ENCODE measurements around the gene S1PR2.
A peak's percentile ranks its signal among the peaks of the same experiment; 100 is the strongest.

The S1PR2 gene

DNA sequence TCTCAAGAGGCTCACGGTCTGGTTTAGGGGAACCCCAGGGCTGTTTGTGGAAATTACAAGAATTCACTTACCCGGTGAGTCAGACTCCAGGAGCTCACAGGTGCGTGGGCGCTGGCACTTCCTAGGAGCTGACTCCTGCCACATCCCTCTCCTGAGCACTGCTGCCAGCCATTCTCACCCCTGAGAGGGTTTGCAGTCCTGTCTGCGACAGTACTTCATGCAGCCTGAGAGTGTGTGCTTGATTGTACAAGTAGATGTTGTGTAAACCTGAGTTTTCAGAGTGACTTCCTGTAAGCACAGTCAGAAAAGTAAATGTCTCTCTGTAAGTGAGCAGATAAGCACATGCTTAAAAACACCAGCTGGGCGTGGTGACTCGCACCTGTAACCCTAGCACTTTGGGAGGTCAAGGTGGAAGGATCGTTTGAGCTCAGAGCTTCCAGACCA lies 29.0 kb upstream of the S1PR2 start:
- H3K4me1 Mint-ChIP-seq (ENCODE audit: low read depth): peaks cover 14% of the 10 kb centered on the region
- H3K36me3 Mint-ChIP-seq (ENCODE audit: low read depth): peaks cover 31% of the 10 kb centered on the region
- peak overlapping the region; percentile 38 for H3K4me3 Mint-ChIP-seq
- no peaks in the 10 kb centered on the region for H3K9me3 Mint-ChIP-seq
- peak; percentile 83 for DNase-seq (ENCODE audit: low spot score)
- H3K27ac Mint-ChIP-seq: peak overlapping the region; percentile 55
- H3K27me3 Mint-ChIP-seq (ENCODE audit: low read depth): no peaks in the 10 kb centered on the region

GRCh38 chr19:10259162-10259905 lies 28.2 kb upstream of the S1PR2 start:
- H3K27me3 Mint-ChIP-seq (ENCODE audit: low read depth): no peaks in the 10 kb centered on the region
- H3K36me3 Mint-ChIP-seq (ENCODE audit: low read depth): peaks cover 35% of the 10 kb centered on the region
- peaks cover 14% of the 10 kb centered on the region for H3K4me1 Mint-ChIP-seq (ENCODE audit: low read depth)
- H3K27ac Mint-ChIP-seq: peak overlapping the region; percentile 68
- DNase-seq (ENCODE audit: low spot score): peak; percentile 91
- no peak overlapping the region for H3K4me3 Mint-ChIP-seq
- no peaks in the 10 kb centered on the region for H3K9me3 Mint-ChIP-seq

GRCh38 chr19:10258080-10258710 lies 27.1 kb upstream of the S1PR2 start:
- H3K4me1 Mint-ChIP-seq (ENCODE audit: low read depth): peaks cover 15% of the 10 kb centered on the region
- peaks cover 39% of the 10 kb centered on the region for H3K36me3 Mint-ChIP-seq (ENCODE audit: low read depth)
- no peaks in the 10 kb centered on the region for H3K9me3 Mint-ChIP-seq
- H3K27ac Mint-ChIP-seq: no peak overlapping the region
- DNase-seq (ENCODE audit: low spot score): no peak
- H3K4me3 Mint-ChIP-seq: no peak overlapping the region
- H3K27me3 Mint-ChIP-seq (ENCODE audit: low read depth): no peaks in the 10 kb centered on the region

- peaks cover 21% of the 10 kb centered on the region for H3K4me1 Mint-ChIP-seq (ENCODE audit: low read depth)
- no peak overlapping the region for H3K4me3 Mint-ChIP-seq
- no peaks in the 10 kb centered on the region for H3K9me3 Mint-ChIP-seq
- no peak for DNase-seq (ENCODE audit: low spot score)
- no peak overlapping the region for H3K27ac Mint-ChIP-seq
- H3K27me3 Mint-ChIP-seq (ENCODE audit: low read depth): no peaks in the 10 kb centered on the region
- peaks cover 39% of the 10 kb centered on the region for H3K36me3 Mint-ChIP-seq (ENCODE audit: low read depth)
These were observed 26.0 kb upstream of the S1PR2 start for GRCh38 chr19:10256970-10257615.

DNA sequence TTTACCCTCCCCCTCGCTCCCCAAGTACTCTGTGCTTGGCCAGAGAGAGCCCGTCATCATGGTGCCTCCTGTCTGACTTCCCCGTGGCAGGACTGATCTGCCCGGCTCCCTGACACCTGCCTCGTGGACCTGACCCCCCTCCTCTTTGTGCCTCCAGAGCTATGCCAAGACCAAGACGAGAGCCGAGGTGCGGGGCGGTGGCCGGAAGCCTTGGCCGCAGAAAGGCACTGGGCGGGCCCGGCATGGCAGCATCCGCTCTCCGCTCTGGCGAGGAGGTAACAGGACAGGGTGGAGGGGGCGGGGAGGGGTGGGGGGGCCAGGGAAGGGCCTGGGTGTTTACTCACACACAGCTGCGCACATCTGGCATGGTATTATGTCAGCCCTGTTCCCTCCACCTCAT lies 25.4 kb upstream of the S1PR2 start:
- Mint-ChIP-seq H3K27ac (no peak overlapping the region), H3K27me3 (ENCODE audit: low read depth) (no peaks in the 10 kb centered on the region), H3K9me3 (no peaks in the 10 kb centered on the region), H3K36me3 (ENCODE audit: low read depth) (peaks cover 42% of the 10 kb centered on the region), H3K4me3 (no peak overlapping the region), H3K4me1 (ENCODE audit: low read depth) (peaks cover 19% of the 10 kb centered on the region)
- DNase-seq (ENCODE audit: low spot score): no peak

GRCh38 chr19:10255358-10255757 lies 24.2 kb upstream of the S1PR2 start:
- DNase-seq (ENCODE audit: low spot score): no peak
- no peaks in the 10 kb centered on the region for H3K27me3 Mint-ChIP-seq (ENCODE audit: low read depth)
- peaks cover 42% of the 10 kb centered on the region for H3K36me3 Mint-ChIP-seq (ENCODE audit: low read depth)
- no peaks in the 10 kb centered on the region for H3K9me3 Mint-ChIP-seq
- no peak overlapping the region for H3K4me3 Mint-ChIP-seq
- H3K27ac Mint-ChIP-seq: no peak overlapping the region
- peaks cover 22% of the 10 kb centered on the region for H3K4me1 Mint-ChIP-seq (ENCODE audit: low read depth)

DNA sequence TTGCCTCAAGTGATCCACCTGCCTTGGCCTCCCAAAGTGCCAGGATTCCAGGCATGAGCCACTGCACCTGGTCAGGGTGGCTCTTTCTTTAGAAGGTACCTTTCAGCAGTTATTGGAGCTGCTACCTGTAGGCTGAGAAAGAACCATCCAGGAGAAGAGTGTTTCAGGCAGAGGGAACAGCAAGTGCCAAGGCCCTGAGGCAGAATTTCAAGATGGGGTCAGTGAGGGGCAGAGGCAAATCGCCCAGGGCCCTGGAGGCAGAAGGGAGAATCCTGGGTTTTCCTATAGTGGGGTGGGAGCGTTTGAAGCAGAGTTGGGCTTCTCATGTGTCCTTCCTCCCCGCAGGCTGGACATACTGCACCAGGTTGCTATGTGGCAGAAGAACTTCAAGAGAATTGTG lies 23.1 kb upstream of the S1PR2 start:
- Mint-ChIP-seq H3K4me3 (peak overlapping the region; percentile 19), H3K9me3 (no peaks in the 10 kb centered on the region)

DNA sequence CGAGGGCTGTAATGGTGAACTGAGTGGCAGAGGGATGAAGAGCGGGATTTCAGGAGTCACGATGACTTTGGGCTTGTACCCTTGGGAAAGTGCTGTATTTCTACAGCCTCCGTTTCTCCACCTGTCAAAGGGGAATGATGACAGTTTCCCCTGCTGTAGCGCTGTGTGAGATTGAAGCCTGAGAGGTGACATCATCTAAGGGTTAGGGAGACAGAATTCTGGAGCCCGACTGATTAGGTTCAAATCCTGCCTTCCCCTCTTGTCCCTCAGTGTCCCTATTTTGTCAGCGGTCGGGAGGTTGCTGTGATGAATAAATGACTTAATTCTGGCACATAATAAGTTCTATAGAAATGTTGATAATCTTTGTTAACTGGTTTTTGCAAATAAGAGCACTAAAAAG lies 21.6 kb upstream of the S1PR2 start:
- H3K36me3 Mint-ChIP-seq (ENCODE audit: low read depth): peaks cover 27% of the 10 kb centered on the region
- peak overlapping the region; percentile 98 for H3K27ac Mint-ChIP-seq

More for the DNA sequence above, 23.1 kb upstream of the S1PR2 start:
- H3K27me3 Mint-ChIP-seq (ENCODE audit: low read depth): no peaks in the 10 kb centered on the region
- DNase-seq (ENCODE audit: low spot score): no peak
- H3K4me1 Mint-ChIP-seq (ENCODE audit: low read depth): peaks cover 19% of the 10 kb centered on the region
- peaks cover 38% of the 10 kb centered on the region for H3K36me3 Mint-ChIP-seq (ENCODE audit: low read depth)
- H3K27ac Mint-ChIP-seq: peak overlapping the region; percentile 16

GRCh38 chr19:10251792-10252694 lies 20.9 kb upstream of the S1PR2 start, which contains the start of gene MRPL4:
MRPL4 (plus strand) TSS chr19:10252214; CDS start chr19:10252254, 40 bp downstream.
- Mint-ChIP-seq H3K4me3 (peak within 1 kb of the TSS; percentile 96), H3K27me3 (ENCODE audit: low read depth) (no peaks in the 10 kb centered on the region), H3K9me3 (no peaks in the 10 kb centered on the region), H3K27ac (peak within 1 kb of the TSS; percentile 98), H3K36me3 (ENCODE audit: low read depth) (peaks cover 21% of the 10 kb centered on the region), H3K4me1 (ENCODE audit: low read depth) (peaks cover 14% of the 10 kb centered on the region)
- peak; percentile 97 for DNase-seq (ENCODE audit: low spot score)

More for the DNA sequence above, 21.6 kb upstream of the S1PR2 start:
- no peak for DNase-seq (ENCODE audit: low spot score)
- peak overlapping the region; percentile 96 for H3K4me3 Mint-ChIP-seq
- H3K27me3 Mint-ChIP-seq (ENCODE audit: low read depth): no peaks in the 10 kb centered on the region
- H3K9me3 Mint-ChIP-seq: no peaks in the 10 kb centered on the region
- peaks cover 16% of the 10 kb centered on the region for H3K4me1 Mint-ChIP-seq (ENCODE audit: low read depth)

DNA sequence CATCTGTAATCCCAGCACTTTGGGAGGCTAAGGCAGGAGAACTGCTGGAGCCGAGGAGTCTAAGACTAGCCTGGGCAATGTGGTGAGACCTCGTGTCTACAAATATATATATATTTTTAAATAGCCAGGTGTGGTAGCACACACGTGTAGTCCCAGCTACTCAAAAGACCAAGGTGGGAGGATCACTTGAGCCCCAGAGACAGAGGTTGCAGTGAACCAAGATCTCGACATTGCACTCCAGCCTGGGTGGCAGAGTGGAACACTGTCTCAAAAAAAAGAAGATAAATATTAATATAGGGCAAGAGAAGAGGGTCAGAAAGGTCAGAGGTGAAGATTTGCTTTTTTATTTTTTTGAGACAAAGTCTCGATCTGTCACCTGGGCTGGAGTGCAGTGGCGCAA lies 15.4 kb upstream of the S1PR2 start:
- Mint-ChIP-seq H3K4me3 (no peak overlapping the region), H3K9me3 (no peaks in the 10 kb centered on the region), H3K27ac (no peak overlapping the region), H3K27me3 (ENCODE audit: low read depth) (no peaks in the 10 kb centered on the region), H3K4me1 (ENCODE audit: low read depth) (peaks cover 9% of the 10 kb centered on the region), H3K36me3 (ENCODE audit: low read depth) (no peaks in the 10 kb centered on the region)
- no peak for DNase-seq (ENCODE audit: low spot score)

- H3K4me1 Mint-ChIP-seq (ENCODE audit: low read depth): peaks cover 5% of the 10 kb centered on the region
- H3K9me3 Mint-ChIP-seq: no peaks in the 10 kb centered on the region
- no peak for DNase-seq (ENCODE audit: low spot score)
- no peaks in the 10 kb centered on the region for H3K36me3 Mint-ChIP-seq (ENCODE audit: low read depth)
- no peak overlapping the region for H3K27ac Mint-ChIP-seq
- no peak overlapping the region for H3K4me3 Mint-ChIP-seq
- no peaks in the 10 kb centered on the region for H3K27me3 Mint-ChIP-seq (ENCODE audit: low read depth)
These were observed 14.2 kb upstream of the S1PR2 start for GRCh38 chr19:10245189-10245939.

DNA sequence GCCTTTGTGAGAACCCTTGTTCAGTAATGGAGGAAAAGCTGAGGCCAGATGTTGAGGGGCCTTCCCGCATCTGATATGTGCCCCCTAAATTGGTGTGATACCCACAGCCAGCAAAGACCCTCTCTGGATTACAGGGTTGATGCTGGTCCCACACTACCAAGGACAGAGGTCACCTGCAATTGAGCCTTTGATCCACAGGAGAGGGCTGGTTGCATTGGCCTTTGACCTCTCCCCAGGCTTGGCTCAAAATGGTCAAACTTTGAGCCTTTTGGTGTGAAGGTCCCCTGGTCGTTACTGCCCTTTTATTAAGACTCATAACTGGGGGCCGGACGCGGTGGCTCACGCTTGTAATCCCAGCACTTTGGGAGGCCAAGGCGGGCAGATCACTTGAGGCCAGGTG lies 12.5 kb upstream of the S1PR2 start:
- Mint-ChIP-seq H3K4me3 (no peak overlapping the region), H3K27me3 (ENCODE audit: low read depth) (no peaks in the 10 kb centered on the region), H3K4me1 (ENCODE audit: low read depth) (peaks cover 2% of the 10 kb centered on the region), H3K36me3 (ENCODE audit: low read depth) (no peaks in the 10 kb centered on the region), H3K27ac (no peak overlapping the region), H3K9me3 (no peaks in the 10 kb centered on the region)
- no peak for DNase-seq (ENCODE audit: low spot score)
